HG03565 (cell line): ENCODE data around the gene MYL12B.
"Not testable (repeated sequence)": the region's sequence is repeated elsewhere in the genome, so short reads cannot be mapped to it uniquely, and the experiment has no call there.

ENCODE experiments used
- ATAC-seq: cut with Tn5 transposase; IDR thresholded peaks from one replicate; pipeline ENCODE4 v1.9.1; 2021; ENCODE audit warnings: mild to moderate bottlenecking, moderate library complexity; ENCODE audit not compliant: unreplicated experiment

Gene MYL12B

DNA sequence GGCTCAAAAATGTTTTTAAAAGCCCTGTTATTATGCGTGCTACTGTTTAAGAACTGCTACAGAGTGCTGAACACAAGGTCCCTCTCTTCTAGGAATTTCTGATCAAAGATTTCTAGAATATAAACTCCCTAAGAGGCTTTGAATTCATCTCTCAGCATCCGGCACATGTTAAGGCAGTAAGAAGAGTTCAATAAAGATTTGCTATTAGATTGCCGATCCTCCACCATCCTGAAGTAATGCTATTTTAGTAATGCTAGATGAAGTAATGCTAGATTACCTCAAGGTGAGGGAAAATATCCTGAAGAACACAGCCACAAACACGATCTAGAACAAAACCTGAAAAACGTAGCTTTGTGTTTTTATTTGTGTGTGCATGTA is 949 bp upstream of the MYL12B start:
- no peak for ATAC-seq

DNA sequence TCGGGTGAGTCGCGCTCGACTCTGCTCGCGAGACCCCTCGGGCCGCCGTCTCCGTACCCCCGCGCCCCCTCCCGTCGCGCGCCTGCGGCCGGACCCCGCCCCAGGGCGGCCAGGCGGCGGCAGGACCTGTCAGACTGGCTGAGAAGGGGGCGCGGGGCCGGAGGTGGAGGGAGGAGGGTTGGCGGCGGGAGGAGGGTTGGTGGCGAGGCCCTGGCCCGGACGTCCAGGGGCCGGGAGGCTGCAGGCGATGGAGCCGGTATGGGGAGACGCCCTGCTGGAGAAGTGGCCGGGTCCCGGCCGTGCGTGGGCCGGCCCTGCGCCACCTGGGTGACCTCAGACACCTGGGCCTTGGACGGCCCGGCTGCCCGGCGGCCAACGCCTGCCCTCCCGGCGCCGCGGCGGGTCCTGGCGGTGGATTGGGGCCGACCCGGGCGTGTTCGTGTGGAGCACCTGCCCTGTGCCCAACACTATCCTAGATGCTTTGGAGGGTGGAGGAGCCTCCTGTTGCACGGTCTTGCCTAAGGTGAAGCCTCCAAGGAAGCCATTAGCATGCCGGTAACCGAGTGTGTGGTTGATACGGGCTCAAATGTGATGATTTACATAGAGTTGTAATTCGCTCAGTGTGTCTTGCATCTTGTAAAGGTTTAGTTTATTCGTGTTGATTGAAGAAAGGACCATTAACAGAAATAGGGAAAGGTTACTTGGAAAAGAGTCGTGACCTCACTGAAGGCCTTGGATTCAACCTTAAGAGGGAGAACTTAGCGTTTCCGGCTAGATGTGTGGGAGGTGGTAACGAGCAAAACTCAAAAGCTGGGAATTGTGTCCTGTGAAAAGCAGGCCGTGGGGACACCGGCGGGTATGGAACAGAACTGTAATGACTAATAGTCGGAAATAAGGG is 550 bp downstream of the MYL12B start:
- peak; percentile 13 for ATAC-seq

DNA sequence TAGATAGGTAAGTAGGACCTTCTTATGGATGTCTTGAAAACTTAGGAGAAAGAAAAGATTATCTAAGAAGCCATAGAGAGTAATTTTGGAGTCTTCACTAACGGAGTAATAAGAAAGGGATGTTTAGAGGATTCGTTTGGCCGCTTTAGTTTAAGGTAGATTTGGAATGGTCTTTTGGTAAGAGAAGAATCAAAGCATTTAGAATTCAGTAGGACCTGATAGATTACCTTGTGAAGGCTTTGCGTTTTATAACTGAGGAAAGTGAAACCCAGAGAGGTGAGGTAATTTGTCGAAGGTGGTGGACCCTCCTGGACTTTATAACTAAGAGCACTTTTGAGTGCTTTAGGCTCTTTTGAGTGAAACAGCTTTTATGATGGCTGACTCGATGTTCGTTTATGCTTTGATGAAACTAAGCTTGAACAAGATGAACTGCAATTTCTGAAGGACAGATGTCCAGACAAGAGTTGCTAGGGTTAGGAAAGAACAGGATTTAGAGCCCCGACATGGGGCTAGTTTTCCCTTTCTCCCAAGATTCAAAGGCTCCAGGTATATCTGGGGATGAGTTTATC is 1.3 kb downstream of the MYL12B start:
- ATAC-seq: no peak

DNA sequence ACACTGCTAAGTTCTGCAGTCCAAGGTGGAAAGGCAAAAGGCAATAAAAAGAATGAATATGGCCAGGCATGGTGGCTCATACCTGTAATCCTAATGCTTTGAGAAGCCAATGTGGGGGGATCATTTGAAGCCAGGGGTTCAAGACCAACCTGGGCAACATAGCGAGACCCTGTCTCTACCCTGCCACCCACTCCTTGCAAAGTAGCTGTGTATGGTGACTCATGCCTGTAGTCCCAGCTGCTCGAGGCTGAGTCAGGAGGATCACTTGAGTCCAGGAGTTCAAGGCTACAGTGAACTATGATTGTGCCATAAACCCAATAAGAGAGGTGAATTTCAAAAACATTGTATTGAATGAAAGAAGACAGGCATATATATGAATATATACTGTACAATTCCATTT is 2.4 kb downstream of the MYL12B start:
- no peak for ATAC-seq

DNA sequence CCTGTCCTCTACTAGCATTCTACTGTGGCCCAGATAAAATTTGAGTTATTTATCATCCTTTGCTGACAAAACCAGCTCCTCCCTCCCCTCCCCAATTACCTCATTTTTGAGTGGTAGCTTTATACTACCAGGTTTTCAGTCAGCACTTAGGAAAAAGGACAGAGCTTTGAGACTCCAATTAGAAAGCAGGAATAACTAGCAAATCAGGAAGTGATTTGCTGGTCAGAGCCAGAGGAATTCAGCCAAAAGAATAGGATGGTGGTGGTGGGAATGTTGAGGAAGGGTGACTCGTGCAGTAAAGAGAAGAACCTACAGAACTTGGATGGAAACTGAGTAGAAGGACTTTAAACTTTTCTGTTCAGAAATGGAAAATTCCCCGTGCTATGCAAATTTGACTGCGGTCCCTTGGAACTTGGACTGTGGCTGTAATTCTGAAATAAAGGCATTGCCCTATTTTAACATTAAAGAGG is 3.7 kb downstream of the MYL12B start:
- ATAC-seq: no peak

DNA sequence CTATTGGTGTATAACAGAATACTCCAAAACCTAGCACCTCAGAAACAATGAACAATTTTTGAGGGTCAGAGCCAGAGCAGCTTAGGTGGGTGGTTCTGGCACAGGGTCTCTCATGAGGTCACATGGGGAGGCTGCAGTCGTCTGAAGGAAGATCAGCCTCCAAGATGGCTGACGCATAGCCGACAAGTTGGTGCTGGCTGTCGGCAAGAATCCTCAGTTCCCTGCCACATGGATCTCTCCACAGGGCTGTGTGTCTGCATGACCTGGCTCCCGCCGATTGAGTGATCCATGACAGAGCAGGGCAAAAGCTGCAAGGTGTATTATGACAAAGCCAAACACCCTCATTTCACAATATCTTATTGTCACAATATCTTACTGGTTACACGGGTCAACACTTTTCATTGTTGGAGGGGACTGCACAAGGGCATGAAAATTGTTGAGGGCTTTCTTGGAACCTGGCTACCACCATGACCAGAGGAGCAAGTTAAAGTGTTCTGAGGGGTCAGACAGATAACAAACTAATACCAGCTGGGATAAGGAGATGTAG is 4.2 kb downstream of the MYL12B start:
- ATAC-seq: no peak

DNA sequence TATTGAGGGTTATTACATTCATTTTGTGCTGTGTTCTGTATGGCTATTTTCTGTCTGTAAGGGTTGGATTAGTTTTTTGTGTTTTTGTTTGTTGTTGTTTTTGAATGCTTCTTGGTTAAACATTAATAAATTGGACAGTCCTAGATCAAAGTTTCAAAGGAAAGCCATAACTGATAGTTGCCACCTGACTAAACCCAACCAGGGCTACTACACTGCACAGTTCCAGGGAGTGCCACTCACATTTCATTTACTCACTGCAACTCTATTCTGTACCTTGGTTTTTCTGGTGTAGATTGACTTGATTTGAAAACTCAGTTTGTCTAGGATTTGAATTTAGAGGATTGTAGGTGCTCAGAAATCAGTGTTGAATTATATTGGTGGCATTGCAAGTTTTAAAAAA is 6.4 kb downstream of the MYL12B start:
- no peak for ATAC-seq

DNA sequence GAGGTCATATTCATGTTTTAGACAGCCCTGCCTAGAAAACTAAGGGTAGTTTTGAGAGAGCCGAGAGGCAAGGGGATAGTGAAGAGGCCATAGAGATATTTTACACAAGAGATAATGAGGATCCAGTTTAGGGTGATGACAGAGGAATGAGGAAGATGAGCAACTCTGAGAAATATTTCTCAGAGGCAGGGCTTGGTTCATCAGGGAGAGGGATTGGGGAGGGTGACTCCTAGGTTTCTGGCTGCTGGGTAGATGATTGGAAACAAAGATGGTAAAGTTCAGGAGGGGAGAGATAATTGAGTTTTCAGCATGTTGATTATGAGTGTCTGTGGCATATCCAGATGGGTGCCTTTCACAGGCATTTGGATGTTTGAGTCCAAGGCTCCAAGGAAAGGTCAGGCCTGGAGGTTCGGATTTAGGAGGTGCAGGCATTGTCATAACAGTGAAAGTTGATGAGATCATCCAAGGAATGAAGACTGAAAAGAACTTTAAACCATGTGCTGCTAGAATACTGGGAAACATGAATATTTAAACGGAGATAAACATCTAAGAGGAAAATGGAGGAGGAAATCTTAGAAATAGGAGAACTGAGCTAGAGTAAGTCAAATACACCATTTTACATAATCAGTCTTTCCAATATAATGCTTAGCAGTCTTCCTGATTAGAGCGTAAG is 7.4 kb downstream of the MYL12B start:
- ATAC-seq: no peak

DNA sequence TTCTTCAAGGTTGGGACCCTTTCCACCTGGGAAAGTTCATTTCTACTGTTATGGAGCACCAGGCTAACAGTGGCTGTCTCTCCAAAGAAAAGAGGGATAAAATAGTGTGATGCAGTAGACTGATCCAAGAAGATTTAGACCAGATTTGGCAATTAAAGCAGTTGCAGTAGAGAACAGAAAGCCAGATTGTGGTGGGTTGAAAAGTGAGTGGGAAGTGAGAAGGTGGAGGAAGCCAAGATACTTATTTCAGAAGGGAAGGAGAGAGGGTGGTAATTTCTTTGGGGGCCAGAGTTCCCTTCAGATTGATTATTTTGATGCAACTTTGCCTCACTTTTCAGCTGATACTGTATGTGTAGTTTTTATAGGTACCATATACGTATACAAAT is 8.0 kb downstream of the MYL12B start:
- no peak for ATAC-seq

DNA sequence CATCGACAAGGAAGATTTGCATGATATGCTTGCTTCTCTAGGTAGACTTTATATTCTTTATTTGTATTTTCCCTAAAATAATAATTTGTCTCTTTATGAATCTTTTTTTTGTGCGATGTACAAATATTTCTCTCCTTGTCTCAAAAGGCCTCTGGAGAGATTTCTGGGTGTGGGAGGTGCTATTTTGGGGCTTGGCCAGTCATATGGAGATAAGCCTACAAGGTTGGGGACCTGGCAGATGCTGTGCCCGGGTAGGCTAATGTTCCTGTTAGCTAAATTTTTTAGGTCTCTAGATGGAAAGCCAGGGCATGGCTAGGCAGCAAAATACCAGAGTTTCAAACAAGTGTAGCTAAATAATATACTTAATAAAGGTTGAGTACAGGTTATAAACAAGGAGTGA is 11.1 kb downstream of the MYL12B start:
- no peak for ATAC-seq

DNA sequence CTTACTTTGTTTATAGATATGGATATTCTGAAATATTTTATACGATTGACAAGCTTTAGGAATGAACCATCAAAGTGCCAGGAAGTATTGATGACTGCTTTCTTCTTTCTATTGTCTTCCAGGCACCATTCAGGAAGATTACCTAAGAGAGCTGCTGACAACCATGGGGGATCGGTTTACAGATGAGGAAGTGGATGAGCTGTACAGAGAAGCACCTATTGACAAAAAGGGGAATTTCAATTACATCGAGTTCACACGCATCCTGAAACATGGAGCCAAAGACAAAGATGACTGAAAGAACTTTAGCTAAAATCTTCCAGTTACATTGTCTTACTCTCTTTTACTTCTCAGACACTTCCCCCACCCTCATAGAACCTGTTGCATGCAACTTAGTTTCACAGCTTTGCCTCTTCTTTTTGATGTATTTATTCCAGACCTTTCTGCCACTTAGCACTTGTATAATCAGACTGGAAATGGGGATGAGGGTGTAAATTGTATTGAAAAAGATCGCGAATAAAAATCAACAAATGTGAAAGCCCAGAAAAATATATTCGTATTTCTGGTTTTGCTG is 15.8 kb downstream of the MYL12B start:
- not testable (repeated sequence) for ATAC-seq

DNA sequence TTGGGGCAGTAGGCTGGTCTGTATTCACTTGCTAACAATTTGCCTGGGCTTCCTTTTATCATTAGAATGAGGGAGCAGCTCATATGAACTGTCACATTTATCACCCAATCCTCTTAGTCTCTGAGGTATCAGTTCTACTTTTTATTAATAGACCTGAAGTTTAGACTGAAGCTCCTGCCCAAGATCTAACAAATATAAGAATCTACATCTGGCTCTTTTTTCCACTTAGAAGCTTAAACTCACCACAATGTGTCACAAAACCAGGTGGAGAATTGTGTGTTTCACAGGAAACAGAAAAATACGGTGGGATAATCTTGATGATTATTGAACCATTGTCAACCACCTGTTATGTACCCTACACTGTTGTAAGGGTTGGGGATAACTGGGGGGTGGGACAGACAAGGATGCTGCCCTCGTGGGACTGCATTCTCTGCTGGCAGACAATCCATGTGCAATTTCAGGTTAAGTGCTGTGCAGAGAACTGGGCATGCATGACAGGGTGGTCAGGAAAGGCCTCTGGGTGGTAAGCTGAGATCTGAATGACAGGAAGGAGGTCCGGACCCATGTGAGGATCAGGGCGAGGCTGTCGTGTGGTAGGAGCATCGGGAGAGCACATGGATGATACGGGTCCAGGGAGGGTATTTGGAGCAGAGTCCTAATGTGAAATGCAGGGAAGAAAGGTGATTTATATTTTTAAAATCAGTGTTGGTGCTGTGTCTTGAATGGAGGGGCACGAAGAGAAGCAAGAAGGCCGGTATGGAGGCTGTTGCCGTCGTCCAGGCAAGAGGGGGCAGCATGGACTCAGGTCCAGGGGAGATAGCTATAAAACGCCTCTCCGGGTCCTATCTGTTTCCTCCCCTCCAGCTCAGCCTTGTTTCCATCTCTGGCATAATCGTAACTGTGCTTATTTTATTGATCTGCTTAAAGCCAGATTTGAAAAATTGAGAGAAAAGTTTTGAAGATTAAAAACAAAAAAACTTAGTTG is 17.6 kb downstream of the MYL12B start:
- peak; percentile 86 for ATAC-seq

DNA sequence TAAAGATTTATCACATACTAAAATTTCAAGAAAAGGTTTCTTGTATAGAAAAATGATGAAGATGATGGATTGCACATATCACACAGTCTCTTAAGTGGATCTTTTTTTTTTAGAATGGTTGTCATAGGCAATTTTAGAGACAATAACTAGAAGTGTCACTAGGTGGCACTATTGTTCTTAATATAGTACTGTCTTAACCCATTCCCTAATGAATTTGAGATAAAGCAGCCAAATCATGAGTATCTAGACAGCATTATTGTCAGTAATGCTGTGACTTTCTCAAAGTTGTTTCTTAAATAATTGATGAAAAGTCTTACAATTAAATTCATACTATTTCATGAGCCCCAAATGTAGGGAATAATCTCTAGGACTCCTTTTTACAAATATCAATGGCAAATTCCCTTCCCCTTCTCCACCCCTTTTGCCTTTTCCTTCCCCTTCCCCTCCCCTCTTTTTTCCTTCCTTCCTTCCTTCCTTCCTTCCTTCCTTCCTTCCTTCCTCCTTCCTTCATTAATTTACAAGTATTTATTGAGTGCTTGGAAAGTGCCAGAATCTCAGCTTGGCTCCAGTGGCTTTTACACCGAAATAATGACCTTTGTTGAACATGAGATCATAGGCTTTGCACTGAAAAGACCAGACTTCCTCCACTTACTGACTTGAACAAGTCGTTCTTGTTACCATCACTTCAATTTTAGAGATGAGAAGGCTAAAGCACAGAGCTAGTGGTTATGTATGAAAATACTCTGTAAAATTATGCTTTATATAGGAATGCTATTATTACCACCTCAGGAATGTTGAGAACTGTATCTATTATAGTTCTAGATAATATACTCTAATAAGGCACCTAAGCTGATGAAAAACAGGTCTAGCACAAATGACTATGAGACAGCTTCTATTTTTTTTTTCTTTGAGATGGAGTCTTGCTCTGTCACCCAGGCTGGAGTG is 19.8 kb downstream of the MYL12B start:
- peak; percentile 34 for ATAC-seq

DNA sequence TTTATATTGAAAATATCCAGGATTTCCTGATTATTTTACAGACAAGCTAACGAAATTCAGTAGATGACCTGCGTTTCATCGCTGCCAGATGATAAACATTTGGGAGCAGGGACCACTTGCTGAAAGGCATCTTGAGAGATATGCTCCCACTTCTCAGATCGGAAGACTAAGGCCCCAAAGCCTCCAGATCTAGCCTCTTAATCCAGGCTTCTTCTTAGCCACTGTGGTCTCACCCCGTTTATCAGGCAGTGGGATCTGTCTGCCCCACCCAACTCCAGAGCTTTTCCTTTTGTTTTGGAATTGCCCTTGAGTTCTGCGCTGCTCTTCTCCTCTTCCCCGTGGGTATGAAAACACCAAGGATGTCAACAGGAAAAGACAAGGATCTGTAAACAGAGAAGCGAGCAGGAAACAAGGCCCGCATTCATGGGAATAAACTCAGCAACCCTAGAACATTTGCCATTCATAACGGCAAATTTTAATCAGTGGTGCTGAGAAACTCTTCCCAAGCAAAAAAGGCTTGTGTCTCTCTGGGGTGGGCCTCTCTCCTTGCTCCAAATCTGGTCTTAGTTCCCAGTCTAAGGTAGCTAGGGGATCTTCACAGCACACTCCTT is 21.4 kb downstream of the MYL12B start:
- ATAC-seq: no peak

DNA sequence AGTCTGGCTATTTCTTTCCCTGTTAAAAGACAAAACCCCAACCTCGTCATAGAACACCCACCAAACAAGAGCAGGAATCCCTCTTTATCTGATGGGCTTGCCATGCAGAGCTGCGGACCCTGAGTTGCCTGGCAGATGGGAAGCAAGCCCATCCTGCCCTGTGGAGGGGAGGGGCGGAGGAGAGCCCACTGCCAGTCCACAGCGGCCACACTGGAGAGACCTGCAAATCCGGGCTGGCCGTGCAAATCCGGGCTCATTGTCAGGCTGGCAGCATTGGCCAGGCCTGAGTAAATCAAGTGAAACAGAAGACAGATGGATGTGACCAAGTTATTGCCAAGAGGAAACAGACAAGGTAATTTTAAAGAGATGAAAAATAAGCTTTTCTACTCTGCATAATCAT is 22.0 kb downstream of the MYL12B start:
- no peak for ATAC-seq

DNA sequence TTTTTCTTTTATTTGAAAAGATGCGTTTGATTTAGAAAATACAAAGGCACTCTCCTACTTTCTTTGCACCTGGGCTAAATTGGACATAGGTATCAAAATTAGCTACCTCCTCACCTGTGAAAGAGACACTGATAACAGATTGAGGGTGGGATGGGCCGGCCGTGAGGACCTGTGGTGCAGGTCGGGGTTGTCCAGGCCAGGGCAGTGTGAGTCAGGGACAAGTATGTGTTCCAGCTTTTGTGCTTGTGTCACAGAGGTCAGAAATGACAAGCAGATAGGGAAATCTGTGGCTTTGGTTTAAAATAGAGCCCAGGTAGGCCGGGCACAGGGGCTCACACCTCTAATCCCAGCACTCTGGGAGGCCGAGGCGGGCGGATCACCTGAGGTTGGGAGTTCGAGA is 22.6 kb downstream of the MYL12B start:
- no peak for ATAC-seq

DNA sequence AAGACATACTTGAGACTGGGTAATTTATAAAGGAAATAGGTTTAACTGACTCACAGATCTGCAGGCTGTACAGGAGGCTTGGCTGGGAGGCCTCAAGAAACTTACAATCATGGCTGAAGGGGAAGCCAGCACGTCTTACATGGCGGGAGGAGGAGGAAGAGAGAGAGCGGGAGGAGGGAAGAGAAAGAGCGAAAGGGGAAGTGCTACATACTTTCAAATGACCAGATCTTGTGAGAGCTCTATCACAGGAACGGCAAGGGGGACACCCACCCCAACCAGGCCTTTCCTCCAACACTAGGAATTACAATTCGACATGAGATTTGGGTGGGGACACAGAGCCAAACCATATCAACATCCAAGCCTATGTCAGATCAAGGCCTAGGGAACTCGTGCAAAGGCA is 24.2 kb downstream of the MYL12B start:
- no peak for ATAC-seq

DNA sequence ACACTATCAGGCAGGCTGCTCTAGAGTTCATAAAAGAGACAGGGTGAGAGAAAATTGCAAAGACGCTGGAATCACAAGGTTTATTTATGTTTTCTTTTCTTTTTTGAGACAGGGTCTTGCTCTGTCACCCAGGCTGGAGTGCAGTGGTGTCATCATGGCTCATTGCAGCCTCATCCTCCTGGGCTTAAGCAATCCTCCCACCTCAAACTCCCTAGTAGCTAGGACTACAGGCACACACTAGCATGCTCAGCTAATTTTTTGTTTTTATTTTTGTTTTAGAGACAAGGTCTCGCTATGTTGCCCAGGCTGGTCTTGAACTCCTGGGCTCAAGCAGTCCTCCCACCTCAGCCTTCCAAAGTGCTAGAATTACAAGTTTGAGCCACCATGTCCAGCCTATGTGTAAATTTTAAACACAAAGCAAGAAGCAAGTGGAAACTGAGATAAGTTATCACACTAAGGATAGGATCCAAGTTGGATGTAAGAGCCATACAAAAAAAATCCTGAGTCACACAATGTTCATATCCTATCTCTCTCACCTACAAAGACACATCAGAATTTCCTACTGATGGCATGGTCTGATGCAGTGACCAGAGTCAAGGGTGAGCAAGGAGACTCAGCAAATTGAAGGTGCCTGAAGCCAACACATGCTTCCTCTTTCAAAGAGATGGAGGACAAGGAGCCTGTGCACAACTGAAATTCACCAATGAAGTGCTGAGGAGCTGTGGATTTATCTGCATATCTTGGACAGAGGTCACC is 31.4 kb downstream of the MYL12B start:
- ATAC-seq: no peak
